LNCaP clone FGC (cell line): ENCODE measurements around the gene TOMM6.

Experiments
- DNase-seq: peaks from one replicate; pipeline ENCODE4 v3.0.0-alpha.2; 2011; ENCODE audit warnings: low read depth
- H3K4me3 ChIP-seq: 2 replicates; pipeline ENCODE4 v1.5.1; 2011; ENCODE audit warnings: mild to moderate bottlenecking, low read depth, low read length, control low read depth
- CTCF ChIP-seq: IDR thresholded peaks from 2 replicates; pipeline ENCODE4 v1.5.1; 2012; ENCODE audit warnings: mild to moderate bottlenecking; ENCODE audit not compliant: control insufficient read depth, insufficient read depth; ENCODE audit errors: extremely low read depth

The TOMM6 gene

DNA sequence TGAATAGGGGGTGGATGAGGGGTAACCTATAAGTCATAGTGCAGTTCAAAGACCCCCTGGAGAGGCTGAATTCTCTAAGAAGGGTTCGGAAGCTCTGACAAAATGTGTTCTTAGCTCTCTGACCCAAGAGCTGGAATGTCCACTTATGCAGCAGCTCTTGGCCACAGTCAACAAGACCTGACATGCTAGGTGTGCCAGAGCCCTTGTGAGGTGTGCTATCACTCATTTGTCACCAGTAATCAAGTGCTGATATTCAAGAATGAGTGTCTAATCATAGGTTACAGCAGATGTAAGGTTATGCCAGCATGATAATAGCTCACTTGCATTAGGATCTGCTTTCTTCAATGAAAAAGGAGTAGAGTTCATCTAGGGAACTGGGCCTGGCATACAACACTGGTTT is 28.1 kb downstream of the TOMM6 start:
- no peak for DNase-seq
- no peak for TF ChIP-seq CTCF
- no peak overlapping the region for H3K4me3 ChIP-seq

DNA sequence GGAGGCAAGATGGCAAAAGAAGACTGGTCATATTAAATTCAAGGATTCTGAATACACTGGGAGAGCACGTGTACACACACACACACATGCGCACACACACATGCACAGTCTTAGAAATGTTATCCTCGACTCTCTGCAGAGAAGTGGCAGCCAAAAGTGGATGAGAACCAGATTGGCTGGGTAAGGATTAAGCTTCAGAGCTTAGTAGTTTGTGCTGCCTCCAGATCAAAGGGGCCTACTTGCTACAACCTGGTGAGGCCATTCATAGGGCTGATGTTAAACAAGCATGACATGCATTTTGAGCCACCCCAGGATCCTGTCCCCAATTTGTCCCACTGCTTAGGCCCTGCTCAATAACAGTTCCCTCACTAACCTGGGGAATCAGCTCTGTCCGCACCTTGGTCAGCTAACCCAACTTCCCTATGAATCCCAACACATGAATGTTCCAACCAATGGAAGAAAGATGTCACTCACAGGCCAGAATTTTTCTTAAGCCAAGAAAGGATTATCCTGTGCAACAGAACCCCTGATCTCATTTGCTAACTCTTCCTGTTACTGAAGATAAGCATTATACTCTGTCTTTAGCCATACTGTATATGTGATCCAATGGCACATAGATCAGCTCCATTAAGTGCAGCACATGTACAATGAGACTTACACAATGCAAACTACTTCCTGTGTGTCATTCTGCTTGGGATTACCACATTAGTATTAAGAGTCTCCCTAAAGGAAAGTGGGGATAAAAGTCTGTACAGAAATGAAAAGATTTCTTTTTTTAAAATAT is 31.0 kb downstream of the TOMM6 start:
- H3K4me3 ChIP-seq = no peak overlapping the region
- DNase-seq = no peak
- TF ChIP-seq CTCF = no peak

- TF ChIP-seq CTCF = no peak
- no peak for DNase-seq
- no peak overlapping the region for H3K4me3 ChIP-seq
These were observed 33.8 kb downstream of the TOMM6 start for GRCh38 chr6:41821266-41821665.

DNA sequence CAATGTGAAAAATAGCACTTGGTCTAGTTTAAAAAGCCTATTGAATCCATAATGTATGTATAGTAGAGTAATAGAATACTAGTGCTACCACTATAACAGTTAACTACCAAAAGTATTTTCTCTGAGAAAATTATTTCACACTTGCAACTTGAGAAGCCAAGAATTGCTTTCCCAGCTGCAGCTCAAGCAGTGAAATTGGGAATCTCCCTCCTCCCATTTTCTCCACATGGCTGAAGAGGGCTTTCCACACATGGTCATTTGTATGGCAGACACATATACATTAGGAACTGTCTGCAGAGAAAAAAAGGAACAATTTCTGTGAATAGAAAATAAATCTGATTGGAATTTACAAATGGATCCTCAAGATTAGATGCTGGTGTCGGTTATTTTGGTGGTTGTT is 34.5 kb downstream of the TOMM6 start:
- no peak overlapping the region for H3K4me3 ChIP-seq
- TF ChIP-seq CTCF = no peak
- no peak for DNase-seq

- TF ChIP-seq CTCF = no peak
- DNase-seq = no peak
These were observed 35.7 kb downstream of the TOMM6 start for GRCh38 chr6:41823178-41823577.

DNA sequence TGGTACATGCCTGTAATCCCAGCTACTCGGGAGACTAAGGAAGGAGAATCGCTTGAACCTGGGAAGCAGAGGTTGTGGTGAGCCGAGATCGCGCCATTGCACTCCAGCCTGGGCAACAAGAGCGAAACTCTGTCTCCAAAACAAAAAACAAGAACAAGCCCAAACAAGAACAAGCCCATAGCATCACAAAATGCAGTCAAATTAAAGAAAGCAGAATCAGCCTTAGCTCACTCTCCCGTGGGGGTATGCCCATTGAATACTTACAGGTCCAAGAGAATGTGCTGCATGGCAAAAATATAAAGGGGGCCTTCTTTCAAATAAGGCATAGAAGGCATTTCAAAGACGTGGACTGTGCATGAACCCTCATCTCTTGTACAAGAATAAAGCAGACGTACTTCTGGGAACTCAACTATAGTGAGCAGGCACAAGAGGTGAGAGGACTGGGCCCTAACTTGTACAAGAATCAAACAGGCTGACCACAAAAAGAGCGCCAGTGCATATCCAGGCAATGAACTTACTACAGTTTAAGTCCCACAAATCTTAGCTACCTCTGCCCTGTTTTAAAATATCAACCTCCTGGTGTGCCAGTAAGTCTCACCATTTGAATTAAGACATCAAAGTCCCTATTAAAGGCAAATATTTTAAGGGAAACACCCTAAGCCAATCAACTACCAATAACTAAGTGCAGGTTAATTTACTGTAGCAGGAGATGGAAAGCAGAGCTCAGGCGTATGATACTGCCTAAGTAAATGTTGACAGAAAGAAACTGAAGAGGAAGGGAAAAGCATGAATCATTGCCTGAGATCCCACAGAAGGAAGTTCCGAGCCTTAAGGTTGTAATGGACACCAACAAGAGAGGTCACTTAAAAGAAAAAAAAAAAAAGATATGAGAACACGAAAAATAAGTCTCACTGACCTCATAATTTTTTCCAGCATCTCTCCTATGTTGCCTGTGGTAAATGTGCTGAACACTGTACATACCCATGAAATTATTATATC is 37.4 kb downstream of the TOMM6 start:
- no peak for TF ChIP-seq CTCF
- DNase-seq = peak; percentile 85
- no peak overlapping the region for H3K4me3 ChIP-seq

More at GRCh38 chr6:41823178-41823577, 35.7 kb downstream of the TOMM6 start:
- H3K4me3 ChIP-seq = no peak overlapping the region
